ENCODE data around the gene PCDHGA3. TPM values are rescaled to one million over a fixed set of nuclear protein-coding genes. Genes with fewer than 3 reads are reported as not detected.
A peak's percentile ranks its signal among the peaks of the same experiment; 100 is the strongest.
"Not testable (repeated sequence)": the region's sequence is repeated elsewhere in the genome, so short reads cannot be mapped to it uniquely, and the experiment has no call there.

Gene PCDHGA3
- total RNA-seq, 1 donor from 2014 or later = 10.4 TPM

GRCh38 chr5:141342773-141343172 is 856 bp upstream of the PCDHGA3 start:
- H3K9me3 Mint-ChIP-seq (ENCODE audit: unreplicated experiment) = peaks cover 27% of the 10 kb centered on the region

GRCh38 chr5:141343953-141344463 is 379 bp downstream of the PCDHGA3 start:
- H3K4me3 Mint-ChIP-seq (ENCODE audit: unreplicated experiment) = peak overlapping the region; percentile 81
- H3K27me3 Mint-ChIP-seq (ENCODE audit: unreplicated experiment) = peaks cover 1% of the 10 kb centered on the region
- no peak for DNase-seq
- no peaks in the 10 kb centered on the region for H3K4me1 Mint-ChIP-seq (ENCODE audit: low read depth, unreplicated experiment)
- H3K9me3 Mint-ChIP-seq (ENCODE audit: unreplicated experiment) = peaks cover 19% of the 10 kb centered on the region
- no peak for TF ChIP-seq CTCF (IDR thresholded peaks at IDR 0.05; ENCODE audit: partially characterized antibody, unreplicated experiment)
- H3K27ac Mint-ChIP-seq (ENCODE audit: unreplicated experiment) = peak overlapping the region; percentile 78
- peaks cover 59% of the 10 kb centered on the region for H3K36me3 Mint-ChIP-seq (ENCODE audit: unreplicated experiment)

More at GRCh38 chr5:141342773-141343172, 856 bp upstream of the PCDHGA3 start:
- DNase-seq = no peak
- no peaks in the 10 kb centered on the region for H3K4me1 Mint-ChIP-seq (ENCODE audit: low read depth, unreplicated experiment)
- H3K4me3 Mint-ChIP-seq (ENCODE audit: unreplicated experiment) = no peak overlapping the region
- TF ChIP-seq CTCF (IDR thresholded peaks at IDR 0.05; ENCODE audit: partially characterized antibody, unreplicated experiment) = no peak
- peaks cover 61% of the 10 kb centered on the region for H3K36me3 Mint-ChIP-seq (ENCODE audit: unreplicated experiment)
- no peak overlapping the region for H3K27ac Mint-ChIP-seq (ENCODE audit: unreplicated experiment)
- H3K27me3 Mint-ChIP-seq (ENCODE audit: unreplicated experiment) = peaks cover 3% of the 10 kb centered on the region

- Mint-ChIP-seq H3K4me1 (ENCODE audit: low read depth, unreplicated experiment) (no peaks in the 10 kb centered on the region), H3K27ac (ENCODE audit: unreplicated experiment) (no peak overlapping the region), H3K27me3 (ENCODE audit: unreplicated experiment) (peaks cover 1% of the 10 kb centered on the region), H3K9me3 (ENCODE audit: unreplicated experiment) (peaks cover 19% of the 10 kb centered on the region), H3K4me3 (ENCODE audit: unreplicated experiment) (no peak overlapping the region), H3K36me3 (ENCODE audit: unreplicated experiment) (peaks cover 67% of the 10 kb centered on the region)
- no peak for TF ChIP-seq CTCF (IDR thresholded peaks at IDR 0.05; ENCODE audit: partially characterized antibody, unreplicated experiment)
- DNase-seq = no peak
These were observed 1.7 kb downstream of the PCDHGA3 start for GRCh38 chr5:141345327-141345726.

- H3K4me3 Mint-ChIP-seq (ENCODE audit: unreplicated experiment); DNase-seq; H3K27me3 Mint-ChIP-seq (ENCODE audit: unreplicated experiment); H3K27ac Mint-ChIP-seq (ENCODE audit: unreplicated experiment); H3K4me1 Mint-ChIP-seq (ENCODE audit: low read depth, unreplicated experiment): not testable (repeated sequence)
- peaks cover 19% of the 10 kb centered on the region for H3K9me3 Mint-ChIP-seq (ENCODE audit: unreplicated experiment)
- H3K36me3 Mint-ChIP-seq (ENCODE audit: unreplicated experiment) = peaks cover 67% of the 10 kb centered on the region
These were observed 2.4 kb downstream of the PCDHGA3 start for GRCh38 chr5:141346017-141346416.

- H3K4me1 Mint-ChIP-seq (ENCODE audit: low read depth, unreplicated experiment) = no peaks in the 10 kb centered on the region
- H3K27me3 Mint-ChIP-seq (ENCODE audit: unreplicated experiment) = peaks cover 7% of the 10 kb centered on the region
- peak; percentile 39 for DNase-seq
- no peak for TF ChIP-seq CTCF (IDR thresholded peaks at IDR 0.05; ENCODE audit: partially characterized antibody, unreplicated experiment)
- H3K27ac Mint-ChIP-seq (ENCODE audit: unreplicated experiment) = no peak within 1 kb of the TSS
- peak within 1 kb of the TSS; percentile 69 for H3K4me3 Mint-ChIP-seq (ENCODE audit: unreplicated experiment)
- H3K9me3 Mint-ChIP-seq (ENCODE audit: unreplicated experiment) = peaks cover 21% of the 10 kb centered on the region
- peaks cover 59% of the 10 kb centered on the region for H3K36me3 Mint-ChIP-seq (ENCODE audit: unreplicated experiment)
These were observed 6.4 kb downstream of the PCDHGA3 start, which contains the start of gene PCDHGB1 for GRCh38 chr5:141349917-141350619. Gene PCDHGB1 (plus strand): TSS chr5:141350099. CDS start chr5:141350261, 162 bp downstream.
